Memory B cell (primary cell): ENCODE results near the gene CD300E.
"Not testable (repeated sequence)": the region's sequence is repeated elsewhere in the genome, so short reads cannot be mapped to it uniquely, and the experiment has no call there.

ENCODE experiments used
- ATAC-seq: fragments of 150-1000 bp; cut with Tn5 transposase; 2 replicates; pipeline ENCODE4 v1.10.0; 2021; ENCODE audit warnings: low read depth, mild to moderate bottlenecking, moderate library complexity
- DNase-seq, 2 donors: peaks; one replicate each; pipeline ENCODE4 v3.0.0; 2022; ENCODE audit warnings: low spot score in 2 of 2
- H3K27ac Mint-ChIP-seq: one replicate; pipeline ENCODE4 v1.8.0; 2022; ENCODE audit warnings: mild to moderate bottlenecking, moderate library complexity, mixed read lengths
- H3K27me3 Mint-ChIP-seq: one replicate; pipeline ENCODE4 v1.8.0; 2022; ENCODE audit warnings: mixed read lengths
- H3K36me3 Mint-ChIP-seq: one replicate; pipeline ENCODE4 v1.8.0; 2022; ENCODE audit warnings: mild to moderate bottlenecking, mixed read lengths
- H3K4me1 Mint-ChIP-seq: one replicate; pipeline ENCODE4 v1.8.0; 2022; ENCODE audit warnings: mixed read lengths
- H3K4me3 Mint-ChIP-seq: one replicate; pipeline ENCODE4 v1.8.0; 2022; ENCODE audit warnings: mild to moderate bottlenecking, moderate library complexity, mixed read lengths
- H3K9me3 Mint-ChIP-seq: one replicate; pipeline ENCODE4 v1.8.0; 2022; ENCODE audit warnings: mixed read lengths

The CD300E gene

GRCh38 chr17:74574489-74575142 is 48.9 kb downstream of the CD300E start:
- Mint-ChIP-seq H3K4me1 (peaks cover 4% of the 10 kb centered on the region), H3K4me3 (no peak overlapping the region), H3K27me3 (peaks cover 9% of the 10 kb centered on the region), H3K27ac (no peak overlapping the region), H3K9me3 (no peaks in the 10 kb centered on the region), H3K36me3 (no peaks in the 10 kb centered on the region)
- no peak for ATAC-seq
- no peak for DNase-seq

- not testable (repeated sequence) for H3K9me3 Mint-ChIP-seq, H3K4me1 Mint-ChIP-seq, H3K4me3 Mint-ChIP-seq, H3K36me3 Mint-ChIP-seq, ATAC-seq, H3K27ac Mint-ChIP-seq, DNase-seq
- H3K27me3 Mint-ChIP-seq, result peaks cover 10% of the 10 kb centered on the region
Observed at GRCh38 chr17:74573635-74574034, 49.9 kb downstream of the CD300E start.

- peaks cover 15% of the 10 kb centered on the region for H3K27me3 Mint-ChIP-seq
- DNase-seq, result no peak
Observed at GRCh38 chr17:74573169-74573568, 50.4 kb downstream of the CD300E start.

GRCh38 chr17:74571621-74572270 is 51.8 kb downstream of the CD300E start:
- no peak overlapping the region for H3K27ac Mint-ChIP-seq
- H3K9me3 Mint-ChIP-seq, result no peaks in the 10 kb centered on the region
- peaks cover 2% of the 10 kb centered on the region for H3K36me3 Mint-ChIP-seq
- H3K4me3 Mint-ChIP-seq, result no peak overlapping the region
- peaks cover 19% of the 10 kb centered on the region for H3K4me1 Mint-ChIP-seq
- DNase-seq (no peak), ATAC-seq (no peak)
- H3K27me3 Mint-ChIP-seq, result peaks cover 21% of the 10 kb centered on the region

More at GRCh38 chr17:74573169-74573568, 50.4 kb downstream of the CD300E start:
- ATAC-seq, result no peak
- Mint-ChIP-seq H3K4me3 (no peak overlapping the region), H3K27ac (no peak overlapping the region), H3K4me1 (peaks cover 14% of the 10 kb centered on the region), H3K36me3 (peaks cover 2% of the 10 kb centered on the region), H3K9me3 (no peaks in the 10 kb centered on the region)

GRCh38 chr17:74569020-74570003 is 54.2 kb downstream of the CD300E start:
- Mint-ChIP-seq H3K27me3 (peaks cover 27% of the 10 kb centered on the region), H3K4me3 (no peak overlapping the region), H3K9me3 (no peaks in the 10 kb centered on the region), H3K4me1 (peaks cover 15% of the 10 kb centered on the region), H3K27ac (no peak overlapping the region), H3K36me3 (peaks cover 2% of the 10 kb centered on the region)
- ATAC-seq (no peak), DNase-seq (no peak)

- H3K4me3 Mint-ChIP-seq, result no peak overlapping the region
- H3K4me1 Mint-ChIP-seq, result peaks cover 18% of the 10 kb centered on the region
- ATAC-seq (no peak), DNase-seq (no peak)
- H3K27me3 Mint-ChIP-seq, result peaks cover 31% of the 10 kb centered on the region
- H3K9me3 Mint-ChIP-seq, result peaks cover 2% of the 10 kb centered on the region
- peaks cover 6% of the 10 kb centered on the region for H3K36me3 Mint-ChIP-seq
- no peak overlapping the region for H3K27ac Mint-ChIP-seq
Observed at GRCh38 chr17:74568106-74568873, 55.2 kb downstream of the CD300E start.

- H3K36me3 Mint-ChIP-seq, result peaks cover 6% of the 10 kb centered on the region
- no peak within 1 kb of the TSS for H3K27ac Mint-ChIP-seq
- H3K9me3 Mint-ChIP-seq, result peaks cover 2% of the 10 kb centered on the region
- peaks cover 34% of the 10 kb centered on the region for H3K27me3 Mint-ChIP-seq
- no peak for ATAC-seq
- DNase-seq, result no peak
- H3K4me1 Mint-ChIP-seq, result peaks cover 20% of the 10 kb centered on the region
- H3K4me3 Mint-ChIP-seq, result no peak within 1 kb of the TSS
Observed at GRCh38 chr17:74567397-74567796, 56.1 kb downstream of the CD300E start, which contains the start of gene CD300H. Gene CD300H (minus strand): TSS chr17:74567509.

- Mint-ChIP-seq H3K4me3 (no peak overlapping the region), H3K27ac (no peak overlapping the region), H3K4me1 (peaks cover 27% of the 10 kb centered on the region), H3K36me3 (peaks cover 6% of the 10 kb centered on the region), H3K9me3 (peaks cover 2% of the 10 kb centered on the region), H3K27me3 (peaks cover 39% of the 10 kb centered on the region)
- DNase-seq, result peak; percentile 28 to 38
- peak; percentile 54 for ATAC-seq
Observed at GRCh38 chr17:74566132-74566753, 57.3 kb downstream of the CD300E start.

- Mint-ChIP-seq H3K4me1 (peaks cover 28% of the 10 kb centered on the region), H3K9me3 (peaks cover 2% of the 10 kb centered on the region), H3K36me3 (peaks cover 6% of the 10 kb centered on the region), H3K4me3 (no peak overlapping the region), H3K27me3 (peaks cover 38% of the 10 kb centered on the region), H3K27ac (no peak overlapping the region)
- ATAC-seq, result no peak
- no peak for DNase-seq
Observed at GRCh38 chr17:74565126-74565525, 58.4 kb downstream of the CD300E start.

GRCh38 chr17:74563358-74563757 is 60.2 kb downstream of the CD300E start:
- DNase-seq, result no peak
- peaks cover 30% of the 10 kb centered on the region for H3K4me1 Mint-ChIP-seq
- peaks cover 9% of the 10 kb centered on the region for H3K36me3 Mint-ChIP-seq
- no peak for ATAC-seq
- H3K4me3 Mint-ChIP-seq, result no peak overlapping the region
- H3K27me3 Mint-ChIP-seq, result peaks cover 30% of the 10 kb centered on the region
- H3K9me3 Mint-ChIP-seq, result peaks cover 6% of the 10 kb centered on the region
- peak overlapping the region; percentile 9 for H3K27ac Mint-ChIP-seq

GRCh38 chr17:74561586-74561985 is 62.0 kb downstream of the CD300E start:
- peaks cover 8% of the 10 kb centered on the region for H3K36me3 Mint-ChIP-seq
- H3K4me1 Mint-ChIP-seq, result peaks cover 29% of the 10 kb centered on the region
- H3K4me3 Mint-ChIP-seq, result no peak overlapping the region
- peaks cover 6% of the 10 kb centered on the region for H3K9me3 Mint-ChIP-seq
- H3K27me3 Mint-ChIP-seq, result peaks cover 22% of the 10 kb centered on the region
- ATAC-seq (peak; percentile 35), DNase-seq (no peak)
- H3K27ac Mint-ChIP-seq, result no peak overlapping the region
